IMR-90 (cell line): ENCODE data around the gene ARHGEF16. TPM values are rescaled to one million over a fixed set of nuclear protein-coding genes. Genes with fewer than 3 reads are reported as not detected.

Experiments used
- ATAC-seq: fragments of 200-7000 bp; cut with Tn5 transposase; 2 replicates; pipeline ENCODE4 v1.9.1; 2020; ENCODE audit warnings: low read depth, mild to moderate bottlenecking, moderate library complexity
- BruUV-seq: library from RNA; stranded (reverse); fragments of 400-500 nt; replicated peaks from 2 replicates; lab custom pipeline; 2021; lab: Mats Ljungman, UMichigan
- CTCF ChIA-PET: fragments of 300-600 bp; formaldehyde crosslinking; extraction: SDS; loops from one replicate; lab custom pipeline; 2021; ENCODE audit warnings: antibody characterized with exemption; lab: Yijun Ruan, JAX
- POLR2A ChIA-PET: fragments of 300-600 bp; sonication (Branson Sonifier 250); formaldehyde crosslinking; loops from one replicate; lab custom pipeline; 2022; ENCODE audit warnings: antibody characterized with exemption; ENCODE audit not compliant: unreplicated experiment; lab: Charles Lee
- DNase-seq: peaks from one replicate; pipeline ENCODE4 v3.0.0; 2013
- H2AFZ ChIP-seq: replicated peaks from 2 replicates; pipeline ENCODE3; 2013; ENCODE audit warnings: low read length, mild to moderate bottlenecking; ENCODE audit not compliant: poor library complexity
- H2AK5ac ChIP-seq: 2 replicates; pipeline ENCODE4 v1.6.1; 2013; ENCODE audit warnings: low read depth, low read length, inconsistent platforms
- H2AK9ac ChIP-seq: replicated peaks from 2 replicates; pipeline ENCODE3; 2013; ENCODE audit warnings: mild to moderate bottlenecking, low read depth, low read length, moderate library complexity; ENCODE audit not compliant: poor library complexity
- H2BK120ac ChIP-seq: 2 replicates; pipeline ENCODE4 v1.6.1; 2013; ENCODE audit warnings: low read depth, low read length, inconsistent platforms
- H2BK15ac ChIP-seq: 3 replicates; pipeline ENCODE4 v1.6.1; 2013; ENCODE audit warnings: low read depth, low read length, inconsistent platforms
- H2BK20ac ChIP-seq: 2 replicates; pipeline ENCODE4 v1.6.1; 2013; ENCODE audit warnings: low read depth, mild to moderate bottlenecking, inconsistent platforms, low read length, moderate library complexity
- H2BK5ac ChIP-seq: 2 replicates; pipeline ENCODE4 v1.6.1; 2013; ENCODE audit warnings: mild to moderate bottlenecking, low read depth, low read length, inconsistent platforms; ENCODE audit not compliant: poor library complexity, severe bottlenecking
- H3K14ac ChIP-seq: replicated peaks from 2 replicates; pipeline ENCODE4 v1.6.1; 2013; ENCODE audit warnings: low read depth, low read length, inconsistent platforms
- H3K18ac ChIP-seq: 2 replicates; pipeline ENCODE4 v1.6.1; 2013; ENCODE audit warnings: low read depth, low read length, control low read depth
- H3K23ac ChIP-seq: 2 replicates; pipeline ENCODE4 v1.6.1; 2013; ENCODE audit warnings: low read depth, low read length, inconsistent platforms
- H3K27ac ChIP-seq: 2 replicates; pipeline ENCODE4 v1.5.1; 2013; ENCODE audit warnings: mild to moderate bottlenecking, control low read depth, low read length; ENCODE audit not compliant: insufficient read depth
- H3K27me3 ChIP-seq: 2 replicates; pipeline ENCODE4 v1.6.1; 2013; ENCODE audit warnings: low read length; ENCODE audit not compliant: control insufficient read depth, insufficient read depth
- H3K36me3 ChIP-seq: 2 replicates; pipeline ENCODE4 v1.6.1; 2013; ENCODE audit warnings: low read length, mixed read lengths; ENCODE audit not compliant: control insufficient read depth, insufficient read depth
- H3K4ac ChIP-seq: 2 replicates; pipeline ENCODE4 v1.6.1; 2013; ENCODE audit warnings: low read depth, low read length, inconsistent platforms
- H3K4me1 ChIP-seq: 2 replicates; pipeline ENCODE4 v1.6.1; 2013; ENCODE audit warnings: low read length, mixed read lengths; ENCODE audit not compliant: control insufficient read depth, insufficient read depth
- H3K4me2 ChIP-seq: 2 replicates; pipeline ENCODE4 v1.6.1; 2013; ENCODE audit warnings: low read depth, mild to moderate bottlenecking, control low read depth, low read length, moderate library complexity
- H3K4me3 ChIP-seq: 2 replicates; pipeline ENCODE4 v1.5.1; 2013; ENCODE audit warnings: low read depth, mild to moderate bottlenecking, control low read depth, low read length, moderate library complexity; ENCODE audit not compliant: insufficient read depth
- H3K56ac ChIP-seq: 2 replicates; pipeline ENCODE4 v1.6.1; 2013; ENCODE audit warnings: low read length, inconsistent platforms; ENCODE audit not compliant: insufficient read depth; ENCODE audit errors: extremely low read depth
- H3K79me1 ChIP-seq, 2 experiments: 2 replicates each; pipeline ENCODE4 v1.6.1; 2013; ENCODE audit warnings: low read length in 2 of 2, inconsistent platforms in 1 of 2, low read depth in 1 of 2
- H3K9ac ChIP-seq: 2 replicates; pipeline ENCODE4 v1.6.1; 2013; ENCODE audit warnings: low read depth, low read length, control low read depth
- H3K9me1 ChIP-seq: 2 replicates; pipeline ENCODE4 v1.6.1; 2013; ENCODE audit warnings: low read length, inconsistent platforms; ENCODE audit not compliant: insufficient read depth
- H3K9me3 ChIP-seq: 2 replicates; pipeline ENCODE4 v1.6.1; 2013; ENCODE audit warnings: low read length; ENCODE audit not compliant: control insufficient read depth, insufficient read depth
- H4K20me1 ChIP-seq: 2 replicates; pipeline ENCODE4 v1.6.1; 2013; ENCODE audit warnings: low read length, inconsistent platforms; ENCODE audit not compliant: insufficient read depth
- H4K5ac ChIP-seq: 2 replicates; pipeline ENCODE4 v1.6.1; 2013; ENCODE audit warnings: mild to moderate bottlenecking, low read depth, low read length, control low read depth
- H4K8ac ChIP-seq, 2 experiments: 2 replicates each; pipeline ENCODE4 v1.6.1; 2013; ENCODE audit warnings: low read depth in 2 of 2, low read length in 2 of 2, control low read depth in 1 of 2, inconsistent platforms in 1 of 2
- H4K91ac ChIP-seq: 2 replicates; pipeline ENCODE4 v1.6.1; 2013; ENCODE audit warnings: low read depth, low read length, inconsistent platforms; ENCODE audit not compliant: insufficient read depth
- BHLHE40 ChIP-seq: fragments of 150-350 bp; IDR thresholded peaks from 2 replicates; pipeline ENCODE4 v1.6.1; 2016; ENCODE audit warnings: mild to moderate bottlenecking, low read depth, low read length
- CEBPB ChIP-seq: IDR thresholded peaks from 2 replicates; pipeline ENCODE4 v1.6.1; 2012; ENCODE audit warnings: low read depth, low read length, improper control_type of control experiment
- CHD1 ChIP-seq: IDR thresholded peaks from 2 replicates; pipeline ENCODE4 v1.6.1; 2012; ENCODE audit warnings: low read depth, low read length, improper control_type of control experiment
- CTCF ChIP-seq: conservative IDR thresholded peaks from 2 replicates; pipeline ENCODE4 v1.5.1; 2012; ENCODE audit warnings: mild to moderate bottlenecking, low read depth, low read length, improper control_type of control experiment
- ELK1 ChIP-seq: fragments of 150-350 bp; IDR thresholded peaks from 2 replicates; pipeline ENCODE4 v1.6.1; 2016; ENCODE audit warnings: low read depth, mild to moderate bottlenecking, low read length, moderate library complexity, borderline replicate concordance
- FOS ChIP-seq: fragments of 150-350 bp; IDR thresholded peaks from 2 replicates; pipeline ENCODE4 v1.6.1; 2016; ENCODE audit warnings: low read depth, low read length
- MAFK ChIP-seq: IDR thresholded peaks from 2 replicates; pipeline ENCODE4 v1.6.1; 2012; ENCODE audit warnings: low read depth, low read length, improper control_type of control experiment
- MAZ ChIP-seq: IDR thresholded peaks from 2 replicates; pipeline ENCODE4 v1.6.1; 2012; ENCODE audit warnings: low read depth, mild to moderate bottlenecking, low read length, improper control_type of control experiment, moderate library complexity, borderline replicate concordance
- MXI1 ChIP-seq: IDR thresholded peaks from 2 replicates; pipeline ENCODE4 v1.6.1; 2012; ENCODE audit warnings: low read depth, mild to moderate bottlenecking, low read length, moderate library complexity, borderline replicate concordance
- NFE2L2 ChIP-seq: fragments of 150-350 bp; IDR thresholded peaks from 2 replicates; pipeline ENCODE4 v1.6.1; 2016; ENCODE audit warnings: low read depth, mild to moderate bottlenecking, low read length
- POLR2A ChIP-seq: IDR thresholded peaks from 2 replicates; pipeline ENCODE4 v1.6.1; 2012; ENCODE audit warnings: mild to moderate bottlenecking, low read depth, low read length
- RAD21 ChIP-seq: IDR thresholded peaks from 2 replicates; pipeline ENCODE4 v1.6.1; 2012; ENCODE audit warnings: low read length, improper control_type of control experiment
- RCOR1 ChIP-seq: IDR thresholded peaks from 2 replicates; pipeline ENCODE4 v1.6.1; 2012; ENCODE audit warnings: mild to moderate bottlenecking, low read length, improper control_type of control experiment; ENCODE audit not compliant: insufficient replicate concordance
- RFX5 ChIP-seq: IDR thresholded peaks from 2 replicates; pipeline ENCODE4 v1.8.0; 2012; ENCODE audit warnings: low read depth, mild to moderate bottlenecking, low read length, moderate library complexity
- SMC3 ChIP-seq: fragments of 150-350 bp; IDR thresholded peaks from 2 replicates; pipeline ENCODE4 v1.6.1; 2016; ENCODE audit warnings: low read depth, mild to moderate bottlenecking, antibody characterized with exemption, low read length, moderate library complexity
- USF2 ChIP-seq: fragments of 150-350 bp; IDR thresholded peaks from 2 replicates; pipeline ENCODE4 v1.6.1; 2017; ENCODE audit warnings: mild to moderate bottlenecking, antibody characterized with exemption, low read length, low read depth
- WGBS, 2 experiments: methylation state at CpG; one replicate each; pipeline versions ENCODE4 v1.1.5 to v1.1.7; 2013; ENCODE audit warnings: missing lambda C conversion rate in 2 of 2; ENCODE audit not compliant: insufficient read length in 1 of 2; ENCODE audit errors: extremely low coverage in 2 of 2; 5-methylcytosine and 5-hydroxymethylcytosine counted together
- dilution Hi-C: fragments of 300-500 bp; cut with HindIII; formaldehyde crosslinking; loops from one replicate; pipeline ENCODE4 v1.14.3; 2018; ENCODE audit warnings: low sequenced_read_pairs; ENCODE audit not compliant: unreplicated experiment
- in situ Hi-C: fragments of 300-500 bp; cut with MboI; formaldehyde crosslinking; loops from 3 replicates; pipeline ENCODE4 v1.14.3; 2019; ENCODE audit warnings: low sequenced_read_pairs, inconsistent platforms, mixed read lengths
- intact Hi-C: fragments of 100-400 bp; cut with micrococcal nuclease; formaldehyde crosslinking; loops from 2 replicates; pipeline ENCODE4 v1.10.0; 2022
- polyA plus RNA-seq, 3 experiments: library from polyadenylated mRNA; depleted of rRNA; stranded (reverse); fragments of >200 nt; gene quantifications; 2 replicates each; pipeline ENCODE4 v1.2.3, GENCODE V29; 2012; ENCODE audit warnings: low replicate concordance in 1 of 3
- total RNA-seq: library from RNA; depleted of rRNA; stranded (reverse); fragments of >200 nt; gene quantifications from 2 replicates; pipeline ENCODE4 v1.2.3, GENCODE V29; 2012

Gene ARHGEF16
- total and polyA plus RNA-seq, 2 of the 4 experiments (the other 2 are of a cell fraction), result 0.18 to 0.39 TPM

GRCh38 chr1:3522564-3523265 lies 68.2 kb downstream of the ARHGEF16 start:
- DNase-seq (no peak), ATAC-seq (no peak)
- intact Hi-C loops, result no loop called here
- H3K27me3 ChIP-seq, result no peaks in the 10 kb centered on the region
- H3K23ac ChIP-seq, result no peak overlapping the region
- no CpG with 5 or more reads among the region's 19 CpGs for WGBS, 2 experiments
- no peaks in the 10 kb centered on the region for H3K36me3 ChIP-seq
- H2AK9ac ChIP-seq, result no peak overlapping the region
- ChIA-PET CTCF (no interaction called here), POLR2A (no interaction called here)
- H2AFZ ChIP-seq, result no peak overlapping the region
- no peak overlapping the region for H3K56ac ChIP-seq
- H3K4me1 ChIP-seq, result no peaks in the 10 kb centered on the region
- H3K9me3 ChIP-seq, result no peaks in the 10 kb centered on the region
- H3K9me1 ChIP-seq, result no peaks in the 10 kb centered on the region
- no peaks in the 10 kb centered on the region; the same call in 1 of the 2 replicates for H4K20me1 ChIP-seq
- H4K8ac ChIP-seq, result no peak overlapping the region
- H3K27ac ChIP-seq, result no peak overlapping the region
- no peak overlapping the region for H4K5ac ChIP-seq
- H3K9ac ChIP-seq, result no peak overlapping the region
- no peak for TF ChIP-seq RCOR1
- no peak for TF ChIP-seq CHD1
- no peak for TF ChIP-seq ELK1
- TF ChIP-seq POLR2A, result no peak
- TF ChIP-seq USF2, result no peak
- no peak for TF ChIP-seq BHLHE40
- no peak for TF ChIP-seq MAFK
- no peak for TF ChIP-seq MXI1
- TF ChIP-seq FOS, result no peak
- no peak for TF ChIP-seq CEBPB
- no peak for TF ChIP-seq RAD21
- no peak for TF ChIP-seq NFE2L2
- TF ChIP-seq RFX5, result no peak
- no peak for TF ChIP-seq CTCF
- no peak for TF ChIP-seq SMC3
- no peak for TF ChIP-seq MAZ
- no peak overlapping the region for H2BK5ac ChIP-seq
- H3K79me1 ChIP-seq, result no peaks in the 10 kb centered on the region
- H2BK20ac ChIP-seq, result no peak overlapping the region
- H3K4me3 ChIP-seq, result no peak overlapping the region
- no peak overlapping the region for H3K18ac ChIP-seq
- H3K4ac ChIP-seq, result no peak overlapping the region
- BruUV-seq, result no TSS peak
- H3K14ac ChIP-seq, result no peak overlapping the region
- no peak overlapping the region for H3K4me2 ChIP-seq
- in situ Hi-C loops, result no loop called here
- dilution Hi-C loops, result no loop called here
- H2AK5ac ChIP-seq, result no peak overlapping the region
- H4K91ac ChIP-seq, result no peak overlapping the region
- no peak overlapping the region for H2BK120ac ChIP-seq
- H2BK15ac ChIP-seq, result no peak overlapping the region
